Inflammatory macrophage treated with lipopolysaccharide for 4 hours (primary cell): Measurements from ENCODE around the gene FRMD1.
"Not testable (repeated sequence)": the region's sequence is repeated elsewhere in the genome, so short reads cannot be mapped to it uniquely, and the experiment has no call there.

Source experiments
- DNase-seq: peaks from one replicate; pipeline ENCODE4 v3.0.0-alpha.2; 2020

FRMD1 gene

GRCh38 chr6:168093634-168094033 is 14.6 kb upstream of the FRMD1 start:
- DNase-seq = no peak

GRCh38 chr6:168093071-168093505 is 14.1 kb upstream of the FRMD1 start:
- no peak for DNase-seq

GRCh38 chr6:168092541-168092940 is 13.5 kb upstream of the FRMD1 start:
- DNase-seq = no peak

- DNase-seq = no peak
Observed at GRCh38 chr6:168091381-168092264, 12.6 kb upstream of the FRMD1 start.

- DNase-seq = no peak
Observed at GRCh38 chr6:168090706-168091105, 11.7 kb upstream of the FRMD1 start.

- no peak for DNase-seq
Observed at GRCh38 chr6:168090064-168090690, 11.2 kb upstream of the FRMD1 start.

GRCh38 chr6:168089186-168090063 is 10.4 kb upstream of the FRMD1 start:
- no peak for DNase-seq

- DNase-seq = no peak
Observed at GRCh38 chr6:168088161-168089053, 9.4 kb upstream of the FRMD1 start.

GRCh38 chr6:168087436-168088160 is 8.6 kb upstream of the FRMD1 start:
- no peak for DNase-seq

- no peak for DNase-seq
Observed at GRCh38 chr6:168086616-168087015, 7.6 kb upstream of the FRMD1 start.

GRCh38 chr6:168086066-168086465 is 7.1 kb upstream of the FRMD1 start:
- no peak for DNase-seq

- DNase-seq = no peak
Observed at GRCh38 chr6:168084465-168085160, 5.6 kb upstream of the FRMD1 start.

GRCh38 chr6:168083514-168083885 is 4.5 kb upstream of the FRMD1 start:
- no peak for DNase-seq

- DNase-seq = no peak
Observed at GRCh38 chr6:168082860-168083513, 4.0 kb upstream of the FRMD1 start.

- DNase-seq = no peak
Observed at GRCh38 chr6:168081858-168082546, 3.0 kb upstream of the FRMD1 start.

GRCh38 chr6:168080393-168081077 is 1.5 kb upstream of the FRMD1 start:
- DNase-seq = no peak

- DNase-seq = no peak
Observed at GRCh38 chr6:168078175-168078942, 653 bp downstream of the FRMD1 start.

GRCh38 chr6:168077401-168077800 is 1.6 kb downstream of the FRMD1 start:
- not testable (repeated sequence) for DNase-seq
